GM18499 (cell line): Measurements from ENCODE around the gene SLC38A1.
"Not testable (repeated sequence)": the region's sequence is repeated elsewhere in the genome, so short reads cannot be mapped to it uniquely, and the experiment has no call there.

ENCODE experiments used
- ATAC-seq: cut with Tn5 transposase; IDR thresholded peaks from one replicate; pipeline ENCODE4 v1.9.1; 2021; ENCODE audit warnings: moderate number of reproducible peaks; ENCODE audit not compliant: insufficient read depth, unreplicated experiment

The SLC38A1 gene

DNA sequence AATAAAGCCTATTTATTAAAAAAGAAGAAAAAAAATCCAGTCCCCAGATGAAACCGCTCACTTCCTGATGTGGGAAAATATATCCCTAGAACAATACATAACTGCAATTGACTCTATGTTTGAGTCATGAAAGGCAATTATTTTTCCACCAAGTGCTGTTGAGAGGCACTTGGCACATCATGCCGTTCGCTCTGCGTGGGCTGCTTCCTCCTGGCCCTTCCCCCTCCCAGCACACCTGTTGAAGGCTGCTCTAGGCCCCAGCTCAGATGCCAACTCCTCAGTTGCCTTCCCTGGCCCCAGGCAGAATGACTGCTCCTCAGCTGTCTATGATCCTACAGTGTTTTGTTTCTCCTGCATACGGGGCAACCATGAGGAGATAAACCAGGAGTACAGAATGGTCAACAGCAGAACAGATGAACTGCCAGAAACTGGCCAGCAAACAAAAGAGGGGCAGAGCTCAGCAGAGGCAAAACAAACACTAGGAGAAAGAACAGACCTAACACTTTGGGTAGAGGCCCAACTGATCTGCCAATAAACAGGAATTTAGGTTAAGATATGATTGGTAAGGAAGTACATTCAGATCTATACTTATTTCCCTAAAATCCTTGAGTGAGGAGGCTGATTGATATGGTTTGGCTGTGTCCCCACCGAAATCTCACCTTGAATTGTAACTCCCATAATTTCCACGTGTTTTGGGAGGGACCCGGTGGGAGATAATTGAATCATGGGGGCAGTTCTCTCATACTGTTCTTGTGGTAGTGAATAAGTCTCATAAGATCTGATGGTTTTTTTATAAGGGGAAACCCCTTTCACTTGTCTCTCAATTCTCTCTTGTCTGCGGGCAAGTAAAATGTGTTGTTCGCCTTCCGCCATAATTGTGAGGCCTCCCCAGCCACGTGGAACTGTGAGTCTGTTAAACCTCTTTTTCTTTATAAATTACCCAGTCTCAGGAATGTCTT, 58.6 kb downstream of the SLC38A1 start:
- no peak for ATAC-seq

DNA sequence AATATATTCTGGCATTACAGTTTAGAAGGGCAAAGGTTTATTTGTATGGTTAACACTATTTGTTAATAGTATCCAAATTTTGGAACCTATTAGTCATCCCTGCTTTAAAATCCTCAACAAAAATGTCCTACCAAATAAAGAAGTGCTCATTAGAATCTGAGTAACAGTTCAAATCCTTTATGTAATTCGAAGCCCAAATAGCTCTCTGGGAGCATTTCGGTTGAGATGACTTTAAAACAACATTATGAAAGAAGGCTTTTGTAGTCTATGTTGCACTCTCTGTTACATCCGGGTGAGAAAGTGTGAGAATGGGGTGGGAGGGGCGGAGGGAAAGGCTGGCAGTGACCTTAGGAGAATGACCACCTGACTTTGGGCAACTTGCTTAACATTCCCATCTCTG, 59.7 kb downstream of the SLC38A1 start:
- no peak for ATAC-seq

DNA sequence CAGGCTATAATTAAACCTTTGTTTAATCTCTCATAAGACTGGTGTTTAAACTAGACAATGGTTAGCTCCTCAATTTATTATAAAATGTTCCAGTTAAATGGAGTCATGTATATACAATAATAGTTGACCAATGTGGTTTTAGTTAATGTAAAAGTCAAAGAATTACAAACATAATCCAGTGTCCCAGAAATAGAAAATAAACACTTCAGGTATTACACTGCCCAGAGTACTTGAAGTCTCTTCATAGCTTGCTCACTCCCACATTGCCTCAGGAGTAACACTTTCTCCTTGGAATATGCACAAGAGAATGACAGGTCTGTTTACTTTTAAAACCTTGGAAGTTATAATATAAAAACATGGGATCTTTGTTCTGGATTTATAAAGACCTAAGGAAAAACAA, 60.5 kb downstream of the SLC38A1 start:
- no peak for ATAC-seq

DNA sequence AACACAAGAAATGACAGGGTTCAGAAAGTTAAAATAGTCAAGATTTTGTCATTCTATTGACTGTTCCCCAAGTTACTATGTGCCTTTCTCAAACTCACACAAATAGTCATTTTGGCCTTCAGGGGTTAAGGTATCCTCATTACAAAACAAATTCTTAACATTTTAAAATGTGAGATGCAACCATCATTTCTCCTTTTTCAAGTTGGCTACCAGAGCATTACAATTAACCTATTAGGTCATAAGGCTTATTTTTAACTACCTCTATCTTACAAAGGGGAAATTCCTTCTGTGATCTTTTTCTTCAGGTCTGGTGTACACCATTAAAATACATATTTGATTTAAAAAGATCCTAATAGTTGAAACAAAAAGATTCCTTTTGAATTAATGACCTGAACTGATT, 61.2 kb downstream of the SLC38A1 start:
- no peak for ATAC-seq

DNA sequence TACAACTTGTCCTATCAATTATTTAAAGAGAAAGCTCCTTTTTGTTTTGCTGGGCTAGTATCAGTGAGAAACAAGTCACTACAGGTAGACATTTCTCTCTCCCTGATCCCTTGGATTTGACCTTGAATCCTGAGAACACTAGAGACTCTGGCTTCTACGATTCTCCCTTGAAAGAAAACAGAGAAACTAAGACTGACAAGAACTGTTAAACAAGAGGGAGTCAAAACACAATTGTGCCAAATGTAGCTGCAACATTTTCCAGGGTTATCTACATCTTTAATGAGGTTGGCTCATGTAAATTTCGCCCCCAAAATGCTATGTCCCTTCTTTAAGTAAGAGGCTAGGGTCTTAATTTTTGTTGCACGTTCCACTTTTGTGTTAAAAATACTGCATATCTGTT, 62.4 kb downstream of the SLC38A1 start:
- ATAC-seq = no peak

DNA sequence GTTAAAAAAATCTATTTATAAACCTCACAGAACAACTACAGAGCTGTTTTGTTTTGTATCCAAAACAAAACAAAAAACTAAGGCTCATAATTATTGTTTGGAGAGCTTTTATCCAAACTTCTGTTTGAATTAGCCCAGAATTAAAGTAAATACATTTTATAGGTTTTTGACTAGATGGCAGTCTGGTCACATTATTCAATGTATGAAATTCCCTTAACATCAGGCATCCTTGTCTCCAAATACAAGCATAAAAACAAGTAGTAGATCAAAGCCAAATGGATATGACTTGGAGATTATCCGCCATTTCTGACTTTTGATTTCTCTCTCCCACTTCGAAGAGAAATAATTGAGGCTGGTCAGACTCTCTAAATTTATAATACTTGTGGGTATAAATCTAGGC, 63.5 kb downstream of the SLC38A1 start:
- ATAC-seq = no peak

DNA sequence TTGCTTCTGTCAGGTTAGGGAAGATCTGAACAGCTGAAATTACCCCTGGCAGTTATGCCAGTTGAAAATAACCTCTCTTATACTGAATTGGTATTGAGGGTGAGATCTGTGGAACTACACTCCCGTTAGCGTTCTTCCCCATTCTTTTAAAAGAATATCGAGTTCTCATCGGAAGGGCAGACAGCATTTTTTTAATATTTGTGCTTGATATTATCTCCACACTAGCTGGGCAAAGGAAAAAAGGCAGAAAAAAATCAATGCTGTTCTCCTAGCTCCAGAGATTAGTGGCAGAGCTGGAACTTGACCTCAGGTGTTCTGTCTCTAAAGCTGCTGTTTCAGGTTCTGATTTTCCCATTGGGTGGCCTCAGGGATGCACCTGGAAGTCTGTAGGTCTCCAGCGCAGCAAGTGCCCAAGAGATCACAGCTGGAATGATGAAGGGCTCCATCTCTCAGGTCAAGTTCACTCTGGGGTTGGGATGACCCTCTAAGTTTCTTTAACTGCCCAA, 67.5 kb downstream of the SLC38A1 start:
- no peak for ATAC-seq

DNA sequence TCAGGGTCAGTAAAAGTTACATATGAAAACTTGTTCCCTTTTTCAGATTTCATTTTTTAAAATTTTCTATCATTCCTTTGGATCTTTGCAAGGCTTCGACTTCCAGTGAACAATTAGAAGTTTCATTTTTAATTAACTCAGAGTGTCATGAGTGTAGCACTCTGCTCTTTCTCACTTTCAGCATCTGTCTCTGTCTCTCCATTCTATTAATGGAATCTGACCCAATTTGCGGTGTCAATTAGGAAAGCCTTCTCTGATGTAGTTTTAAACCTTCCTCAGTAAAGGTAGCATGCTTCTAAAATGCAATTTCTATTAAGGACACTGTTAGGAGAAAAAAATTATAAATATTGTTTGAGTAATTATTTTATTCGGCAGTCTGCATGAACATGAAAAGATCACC, 68.3 kb downstream of the SLC38A1 start:
- no peak for ATAC-seq

DNA sequence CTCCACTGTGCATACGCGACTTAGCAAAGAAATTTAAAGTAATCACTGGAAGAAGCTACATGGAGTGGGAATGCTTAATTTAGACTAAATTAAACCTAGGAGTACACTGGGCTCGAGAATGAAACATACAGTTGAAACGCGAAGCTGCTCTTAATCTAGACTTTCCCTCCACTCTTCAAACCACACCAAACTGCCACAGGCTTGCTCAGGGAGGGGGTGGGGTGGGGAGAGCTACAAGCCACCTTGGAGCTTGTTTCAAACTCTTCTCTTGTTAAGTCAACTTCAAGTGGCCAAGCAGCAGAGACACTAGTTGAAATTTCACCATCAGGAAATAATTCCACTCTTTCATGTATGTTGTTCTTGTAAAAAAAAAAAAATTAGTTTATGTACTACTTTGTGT, 69.9 kb downstream of the SLC38A1 start:
- no peak for ATAC-seq

DNA sequence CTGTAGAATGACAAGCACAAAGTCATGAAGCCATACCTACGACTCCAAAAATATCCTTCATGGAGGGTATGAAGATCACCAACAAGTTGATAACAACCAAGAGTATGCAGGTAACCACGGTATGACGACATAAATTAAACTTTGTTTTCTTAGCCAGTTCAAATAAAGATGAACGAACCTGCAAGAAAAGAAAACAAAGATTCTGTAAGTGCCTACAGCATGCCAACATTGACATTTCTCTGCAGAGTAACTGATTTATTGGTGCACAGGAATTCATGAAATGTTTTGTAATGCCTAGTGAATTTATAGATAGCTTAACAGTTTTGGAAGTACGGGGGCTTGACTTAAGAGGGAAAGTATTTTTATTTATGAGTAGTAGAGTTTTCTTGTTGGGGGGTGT, 71.0 kb downstream of the SLC38A1 start:
- ATAC-seq = no peak

DNA sequence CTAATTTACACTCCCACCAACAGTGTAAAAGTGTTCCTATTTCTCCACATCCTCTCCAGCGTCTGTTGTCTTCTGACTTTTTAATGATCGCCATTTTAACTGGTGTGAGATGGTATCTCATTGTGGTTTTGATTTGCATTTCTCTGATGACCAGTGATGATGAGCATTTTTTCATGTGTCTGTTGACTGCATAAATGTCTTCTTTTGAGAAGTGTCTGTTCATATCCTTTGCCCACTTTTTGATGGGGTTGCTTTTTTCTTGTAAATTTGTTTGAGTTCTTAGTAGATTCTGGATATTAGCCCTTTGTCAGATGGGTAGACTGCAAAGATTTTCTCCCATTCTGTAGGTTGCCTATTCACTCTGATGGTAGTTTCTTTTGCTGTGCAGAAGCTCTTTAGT, 78.3 kb downstream of the SLC38A1 start:
- ATAC-seq = not testable (repeated sequence)

DNA sequence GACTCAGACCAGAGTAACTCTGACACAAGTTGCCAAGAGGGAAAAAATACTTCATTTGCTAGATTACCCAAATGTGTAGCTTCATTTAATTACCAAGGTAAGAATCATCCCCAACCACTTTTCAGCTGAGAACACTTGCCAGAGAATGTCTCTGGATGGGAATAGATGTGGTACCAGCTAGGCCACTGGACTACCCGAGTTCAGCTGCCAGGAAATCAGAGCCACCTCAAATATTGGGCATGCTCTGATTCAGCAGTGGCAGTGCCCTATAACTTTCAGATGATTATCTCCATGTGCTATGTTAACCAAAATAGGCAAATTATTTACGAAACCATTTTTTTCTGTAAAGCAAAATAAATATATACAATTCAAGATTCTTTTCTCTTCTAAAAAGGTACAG, 80.7 kb downstream of the SLC38A1 start:
- no peak for ATAC-seq

DNA sequence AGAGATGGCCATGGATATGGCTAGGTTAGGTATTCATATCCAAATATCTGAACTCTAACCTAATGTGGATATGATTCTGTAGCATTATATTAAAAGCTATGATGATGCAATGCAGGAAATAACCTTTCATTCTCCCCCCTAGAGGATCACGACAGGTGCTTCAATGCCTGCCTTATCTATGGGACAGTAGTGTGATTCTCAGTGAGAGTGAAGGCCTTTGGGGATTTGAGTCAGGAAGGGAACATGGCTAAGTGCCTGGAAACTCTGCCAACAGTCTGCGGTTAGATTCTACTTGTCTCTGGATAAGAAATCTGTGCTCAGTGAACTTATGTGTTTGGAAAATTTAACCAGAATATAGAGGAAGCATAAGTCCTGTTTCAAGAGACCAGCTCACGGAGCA, 81.8 kb downstream of the SLC38A1 start:
- ATAC-seq = no peak

DNA sequence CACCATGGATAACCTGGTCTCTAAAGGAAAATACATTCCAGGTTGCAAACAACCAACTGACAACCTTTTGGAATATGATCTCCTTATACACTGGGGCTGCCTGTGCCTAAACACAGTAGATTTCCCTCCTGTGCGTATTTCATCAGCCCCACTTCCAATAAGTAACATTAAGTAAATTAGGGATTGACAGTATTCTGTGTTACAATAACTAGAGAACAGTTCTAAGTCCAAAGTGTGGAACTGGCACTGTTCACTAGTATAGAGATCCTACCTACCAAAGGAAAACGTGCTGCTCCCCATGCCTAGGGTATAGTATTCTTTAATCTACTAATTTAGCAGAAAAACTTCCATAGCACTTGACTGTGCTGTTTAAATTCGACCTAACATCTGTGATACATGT, 82.8 kb downstream of the SLC38A1 start:
- ATAC-seq = no peak

DNA sequence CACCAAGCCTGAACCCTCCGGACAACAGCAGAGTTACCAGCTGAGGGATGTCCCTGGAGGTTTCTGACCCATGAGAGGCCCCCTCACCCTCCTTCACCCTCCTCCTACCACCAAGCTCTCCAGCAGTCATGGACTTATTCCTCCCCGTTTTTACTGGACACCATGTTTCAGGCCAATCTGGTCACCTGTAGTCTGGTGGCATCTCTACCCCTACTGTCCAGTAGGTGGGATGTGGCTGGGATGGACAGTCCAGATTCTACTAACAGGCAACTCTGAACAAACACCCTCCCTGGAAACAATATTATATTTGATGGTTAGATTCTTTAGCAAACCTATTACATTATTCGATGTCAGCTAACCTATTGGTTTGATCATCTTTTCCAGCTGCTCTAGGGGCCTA, 83.2 kb downstream of the SLC38A1 start:
- ATAC-seq = no peak

DNA sequence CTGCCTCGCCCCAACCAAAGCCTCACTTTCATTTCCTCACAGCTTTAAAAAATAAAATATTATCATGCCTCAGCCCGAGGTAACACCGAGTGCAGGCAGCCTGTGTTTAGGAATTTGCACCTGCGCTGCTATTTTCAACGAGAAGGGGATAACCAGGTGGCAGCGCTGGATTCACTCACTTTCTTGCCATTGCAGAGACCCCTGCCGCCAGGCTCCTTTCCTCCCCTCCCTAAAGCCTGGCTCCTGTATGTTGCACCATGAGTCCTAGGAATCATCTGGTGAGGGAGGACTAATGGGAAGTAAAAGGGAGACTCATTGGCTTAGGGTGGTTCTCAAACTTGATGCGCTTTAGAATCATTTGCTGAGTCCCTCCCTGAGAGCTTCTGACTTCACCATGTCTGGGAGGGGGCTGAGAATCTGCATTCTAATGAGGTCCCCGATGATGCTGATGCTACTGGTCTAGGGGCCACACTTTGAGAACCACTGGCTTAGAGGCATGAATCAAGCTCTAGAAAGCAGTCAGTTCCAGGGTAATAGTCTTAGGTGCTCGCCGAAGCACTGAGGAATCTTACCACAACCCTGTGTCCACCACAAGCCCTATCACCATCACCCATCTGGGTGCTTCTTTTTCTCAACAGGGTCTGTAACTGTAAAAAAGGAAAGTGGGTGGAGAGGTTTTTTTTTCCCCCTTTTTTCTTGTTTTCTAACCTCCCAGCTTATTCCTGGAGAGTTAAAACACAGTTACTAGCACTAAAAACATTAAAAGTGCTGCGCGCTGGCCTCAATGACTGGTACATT, 83.8 kb downstream of the SLC38A1 start:
- no peak for ATAC-seq

DNA sequence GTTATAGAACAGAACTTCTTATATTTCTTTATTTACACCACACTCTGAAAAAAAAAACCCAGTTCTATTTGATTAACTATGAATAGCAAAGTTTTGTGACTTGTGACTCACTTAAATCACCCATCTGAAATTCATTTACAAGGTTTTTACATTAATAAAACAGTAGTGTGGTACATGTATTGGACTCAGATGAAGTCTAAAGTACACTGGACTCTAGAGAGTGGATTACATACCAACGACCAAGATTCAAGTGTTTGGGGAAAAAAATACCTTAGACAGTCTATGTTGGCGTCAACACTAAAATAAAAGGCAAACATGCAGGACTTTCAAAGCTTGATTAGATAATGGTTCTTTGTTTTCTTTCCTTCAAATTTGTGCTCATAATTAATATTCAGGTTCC, 85.7 kb downstream of the SLC38A1 start:
- no peak for ATAC-seq

DNA sequence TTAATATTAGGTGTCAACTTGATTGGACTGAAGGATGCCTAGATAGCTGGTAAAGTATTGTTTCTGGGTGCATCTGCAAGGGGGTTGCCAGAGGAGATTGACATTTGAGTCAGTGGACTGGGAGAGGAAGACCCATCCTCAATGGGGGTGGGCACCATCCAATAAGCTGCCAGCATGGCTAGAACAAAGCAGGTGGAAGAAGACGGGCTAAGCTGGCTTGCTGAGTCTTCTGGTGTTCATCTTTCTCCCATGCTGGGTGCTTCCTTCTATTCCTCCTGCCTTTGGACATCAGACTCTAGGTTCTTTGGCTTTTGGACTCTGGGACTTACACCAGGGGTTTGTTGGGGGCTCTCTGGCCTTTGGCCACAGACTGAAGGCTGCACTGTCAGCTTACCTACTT, 87.4 kb downstream of the SLC38A1 start:
- ATAC-seq = no peak

DNA sequence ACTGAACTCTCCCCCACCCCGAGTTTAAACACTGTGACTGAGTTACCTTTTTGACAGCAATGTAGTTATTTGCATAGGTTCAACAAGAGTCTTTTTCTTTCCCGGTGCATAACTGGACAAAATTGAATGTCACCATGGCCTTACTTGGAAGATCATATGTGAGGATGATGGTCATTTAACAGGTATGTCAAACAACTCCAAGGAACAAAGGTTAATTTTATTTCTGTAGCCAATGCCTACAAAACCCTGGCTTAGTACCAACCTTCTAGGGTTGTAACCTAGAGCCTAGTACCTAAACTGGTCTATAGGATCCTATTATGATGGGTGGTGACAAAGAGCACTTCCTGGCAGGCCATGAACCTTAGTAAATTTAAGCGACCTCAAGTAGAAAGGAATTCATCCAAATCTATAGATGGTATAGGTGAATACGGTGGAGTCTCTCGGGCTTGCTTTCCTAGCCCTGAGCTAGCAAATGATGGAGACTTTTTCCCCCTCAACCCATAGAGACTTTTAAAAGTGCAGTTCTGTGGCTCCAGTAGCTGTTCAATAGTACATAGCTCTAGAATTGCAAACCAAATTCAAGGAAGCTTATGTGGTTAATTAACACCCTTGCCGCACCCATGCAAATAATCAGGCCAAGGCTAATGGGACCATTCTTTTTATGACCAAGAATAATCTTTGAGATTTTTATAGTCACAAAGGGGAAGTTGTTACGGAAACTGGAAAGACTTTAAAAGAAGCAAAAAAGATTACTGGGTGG, 89.0 kb downstream of the SLC38A1 start:
- ATAC-seq = no peak

DNA sequence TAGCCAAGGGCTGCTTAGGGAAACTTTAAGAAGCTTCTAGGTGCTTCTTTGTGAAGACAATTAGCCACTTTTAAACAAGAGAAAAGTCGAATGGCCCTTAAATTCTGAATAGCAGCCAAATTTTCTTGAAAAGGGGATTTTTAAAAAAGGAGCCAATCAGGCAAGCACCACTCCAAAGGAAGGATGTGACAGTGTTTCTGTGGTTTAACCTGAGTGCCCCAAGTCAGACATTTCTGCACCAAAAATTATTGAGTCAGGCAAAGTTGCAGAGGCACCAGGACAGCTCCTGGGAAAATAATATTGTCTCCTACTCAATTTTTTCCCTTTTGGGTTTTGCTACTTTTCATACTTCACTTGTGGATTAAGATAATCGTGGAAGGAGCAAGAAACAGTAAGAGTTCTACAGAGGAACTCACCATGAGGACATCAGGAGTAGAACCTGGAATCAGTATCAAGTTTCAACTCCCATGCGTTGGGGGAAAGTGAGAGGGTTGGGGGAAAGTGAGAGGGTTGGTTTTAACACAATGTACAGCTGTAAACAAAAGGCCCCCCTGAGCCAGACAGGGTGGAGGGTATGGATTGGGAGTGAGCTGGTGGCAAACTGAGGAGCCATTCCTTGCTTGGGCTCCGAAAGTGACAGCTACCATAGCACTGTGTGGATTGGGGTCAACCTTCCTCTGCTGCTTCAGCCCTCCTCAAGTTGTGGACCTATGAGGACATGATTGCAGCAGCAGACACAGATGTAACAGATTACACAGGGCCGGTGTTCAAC, 90.8 kb downstream of the SLC38A1 start:
- no peak for ATAC-seq
